IMR-90 (cell line): ENCODE results near the gene BCL2L15. TPM values are rescaled to one million over a fixed set of nuclear protein-coding genes. Genes with fewer than 3 reads are reported as not detected.

Experiments used
- ATAC-seq: fragments of 200-7000 bp; cut with Tn5 transposase; 2 replicates; pipeline ENCODE4 v1.9.1; 2020; ENCODE audit warnings: low read depth, mild to moderate bottlenecking, moderate library complexity
- BruUV-seq: library from RNA; stranded (reverse); fragments of 400-500 nt; replicated peaks from 2 replicates; lab custom pipeline; 2021; lab: Mats Ljungman, UMichigan
- CTCF ChIA-PET: fragments of 300-600 bp; formaldehyde crosslinking; extraction: SDS; loops from one replicate; lab custom pipeline; 2021; ENCODE audit warnings: antibody characterized with exemption; lab: Yijun Ruan, JAX
- POLR2A ChIA-PET: fragments of 300-600 bp; sonication (Branson Sonifier 250); formaldehyde crosslinking; loops from one replicate; lab custom pipeline; 2022; ENCODE audit warnings: antibody characterized with exemption; ENCODE audit not compliant: unreplicated experiment; lab: Charles Lee
- DNase-seq: peaks from one replicate; pipeline ENCODE4 v3.0.0; 2013
- H2AFZ ChIP-seq: replicated peaks from 2 replicates; pipeline ENCODE3; 2013; ENCODE audit warnings: low read length, mild to moderate bottlenecking; ENCODE audit not compliant: poor library complexity
- H2AK5ac ChIP-seq: 2 replicates; pipeline ENCODE4 v1.6.1; 2013; ENCODE audit warnings: low read depth, low read length, inconsistent platforms
- H2AK9ac ChIP-seq: replicated peaks from 2 replicates; pipeline ENCODE3; 2013; ENCODE audit warnings: mild to moderate bottlenecking, low read depth, low read length, moderate library complexity; ENCODE audit not compliant: poor library complexity
- H2BK120ac ChIP-seq: 2 replicates; pipeline ENCODE4 v1.6.1; 2013; ENCODE audit warnings: low read depth, low read length, inconsistent platforms
- H2BK15ac ChIP-seq: 3 replicates; pipeline ENCODE4 v1.6.1; 2013; ENCODE audit warnings: low read depth, low read length, inconsistent platforms
- H2BK20ac ChIP-seq: 2 replicates; pipeline ENCODE4 v1.6.1; 2013; ENCODE audit warnings: low read depth, mild to moderate bottlenecking, inconsistent platforms, low read length, moderate library complexity
- H2BK5ac ChIP-seq: 2 replicates; pipeline ENCODE4 v1.6.1; 2013; ENCODE audit warnings: mild to moderate bottlenecking, low read depth, low read length, inconsistent platforms; ENCODE audit not compliant: poor library complexity, severe bottlenecking
- H3K14ac ChIP-seq: replicated peaks from 2 replicates; pipeline ENCODE4 v1.6.1; 2013; ENCODE audit warnings: low read depth, low read length, inconsistent platforms
- H3K18ac ChIP-seq: 2 replicates; pipeline ENCODE4 v1.6.1; 2013; ENCODE audit warnings: low read depth, low read length, control low read depth
- H3K23ac ChIP-seq: 2 replicates; pipeline ENCODE4 v1.6.1; 2013; ENCODE audit warnings: low read depth, low read length, inconsistent platforms
- H3K27ac ChIP-seq: 2 replicates; pipeline ENCODE4 v1.5.1; 2013; ENCODE audit warnings: mild to moderate bottlenecking, control low read depth, low read length; ENCODE audit not compliant: insufficient read depth
- H3K27me3 ChIP-seq: 2 replicates; pipeline ENCODE4 v1.6.1; 2013; ENCODE audit warnings: low read length; ENCODE audit not compliant: control insufficient read depth, insufficient read depth
- H3K36me3 ChIP-seq: 2 replicates; pipeline ENCODE4 v1.6.1; 2013; ENCODE audit warnings: low read length, mixed read lengths; ENCODE audit not compliant: control insufficient read depth, insufficient read depth
- H3K4ac ChIP-seq: 2 replicates; pipeline ENCODE4 v1.6.1; 2013; ENCODE audit warnings: low read depth, low read length, inconsistent platforms
- H3K4me1 ChIP-seq: 2 replicates; pipeline ENCODE4 v1.6.1; 2013; ENCODE audit warnings: low read length, mixed read lengths; ENCODE audit not compliant: control insufficient read depth, insufficient read depth
- H3K4me2 ChIP-seq: 2 replicates; pipeline ENCODE4 v1.6.1; 2013; ENCODE audit warnings: low read depth, mild to moderate bottlenecking, control low read depth, low read length, moderate library complexity
- H3K4me3 ChIP-seq: 2 replicates; pipeline ENCODE4 v1.5.1; 2013; ENCODE audit warnings: low read depth, mild to moderate bottlenecking, control low read depth, low read length, moderate library complexity; ENCODE audit not compliant: insufficient read depth
- H3K56ac ChIP-seq: 2 replicates; pipeline ENCODE4 v1.6.1; 2013; ENCODE audit warnings: low read length, inconsistent platforms; ENCODE audit not compliant: insufficient read depth; ENCODE audit errors: extremely low read depth
- H3K79me1 ChIP-seq, 2 experiments: 2 replicates each; pipeline ENCODE4 v1.6.1; 2013; ENCODE audit warnings: low read length in 2 of 2, inconsistent platforms in 1 of 2, low read depth in 1 of 2
- H3K9ac ChIP-seq: 2 replicates; pipeline ENCODE4 v1.6.1; 2013; ENCODE audit warnings: low read depth, low read length, control low read depth
- H3K9me1 ChIP-seq: 2 replicates; pipeline ENCODE4 v1.6.1; 2013; ENCODE audit warnings: low read length, inconsistent platforms; ENCODE audit not compliant: insufficient read depth
- H3K9me3 ChIP-seq: 2 replicates; pipeline ENCODE4 v1.6.1; 2013; ENCODE audit warnings: low read length; ENCODE audit not compliant: control insufficient read depth, insufficient read depth
- H4K20me1 ChIP-seq: 2 replicates; pipeline ENCODE4 v1.6.1; 2013; ENCODE audit warnings: low read length, inconsistent platforms; ENCODE audit not compliant: insufficient read depth
- H4K5ac ChIP-seq: 2 replicates; pipeline ENCODE4 v1.6.1; 2013; ENCODE audit warnings: mild to moderate bottlenecking, low read depth, low read length, control low read depth
- H4K8ac ChIP-seq, 2 experiments: 2 replicates each; pipeline ENCODE4 v1.6.1; 2013; ENCODE audit warnings: low read depth in 2 of 2, low read length in 2 of 2, control low read depth in 1 of 2, inconsistent platforms in 1 of 2
- H4K91ac ChIP-seq: 2 replicates; pipeline ENCODE4 v1.6.1; 2013; ENCODE audit warnings: low read depth, low read length, inconsistent platforms; ENCODE audit not compliant: insufficient read depth
- BHLHE40 ChIP-seq: fragments of 150-350 bp; IDR thresholded peaks from 2 replicates; pipeline ENCODE4 v1.6.1; 2016; ENCODE audit warnings: mild to moderate bottlenecking, low read depth, low read length
- CEBPB ChIP-seq: IDR thresholded peaks from 2 replicates; pipeline ENCODE4 v1.6.1; 2012; ENCODE audit warnings: low read depth, low read length, improper control_type of control experiment
- CTCF ChIP-seq: conservative IDR thresholded peaks from 2 replicates; pipeline ENCODE4 v1.5.1; 2012; ENCODE audit warnings: mild to moderate bottlenecking, low read depth, low read length, improper control_type of control experiment
- ELK1 ChIP-seq: fragments of 150-350 bp; IDR thresholded peaks from 2 replicates; pipeline ENCODE4 v1.6.1; 2016; ENCODE audit warnings: low read depth, mild to moderate bottlenecking, low read length, moderate library complexity, borderline replicate concordance
- FOS ChIP-seq: fragments of 150-350 bp; IDR thresholded peaks from 2 replicates; pipeline ENCODE4 v1.6.1; 2016; ENCODE audit warnings: low read depth, low read length
- MAFK ChIP-seq: IDR thresholded peaks from 2 replicates; pipeline ENCODE4 v1.6.1; 2012; ENCODE audit warnings: low read depth, low read length, improper control_type of control experiment
- MAZ ChIP-seq: IDR thresholded peaks from 2 replicates; pipeline ENCODE4 v1.6.1; 2012; ENCODE audit warnings: low read depth, mild to moderate bottlenecking, low read length, improper control_type of control experiment, moderate library complexity, borderline replicate concordance
- MXI1 ChIP-seq: IDR thresholded peaks from 2 replicates; pipeline ENCODE4 v1.6.1; 2012; ENCODE audit warnings: low read depth, mild to moderate bottlenecking, low read length, moderate library complexity, borderline replicate concordance
- POLR2A ChIP-seq: IDR thresholded peaks from 2 replicates; pipeline ENCODE4 v1.6.1; 2012; ENCODE audit warnings: mild to moderate bottlenecking, low read depth, low read length
- RCOR1 ChIP-seq: IDR thresholded peaks from 2 replicates; pipeline ENCODE4 v1.6.1; 2012; ENCODE audit warnings: mild to moderate bottlenecking, low read length, improper control_type of control experiment; ENCODE audit not compliant: insufficient replicate concordance
- RFX5 ChIP-seq: IDR thresholded peaks from 2 replicates; pipeline ENCODE4 v1.8.0; 2012; ENCODE audit warnings: low read depth, mild to moderate bottlenecking, low read length, moderate library complexity
- SMC3 ChIP-seq: fragments of 150-350 bp; IDR thresholded peaks from 2 replicates; pipeline ENCODE4 v1.6.1; 2016; ENCODE audit warnings: low read depth, mild to moderate bottlenecking, antibody characterized with exemption, low read length, moderate library complexity
- USF2 ChIP-seq: fragments of 150-350 bp; IDR thresholded peaks from 2 replicates; pipeline ENCODE4 v1.6.1; 2017; ENCODE audit warnings: mild to moderate bottlenecking, antibody characterized with exemption, low read length, low read depth
- WGBS, 2 experiments: methylation state at CpG; one replicate each; pipeline versions ENCODE4 v1.1.5 to v1.1.7; 2013; ENCODE audit warnings: missing lambda C conversion rate in 2 of 2; ENCODE audit not compliant: insufficient read length in 1 of 2; ENCODE audit errors: extremely low coverage in 2 of 2; 5-methylcytosine and 5-hydroxymethylcytosine counted together
- dilution Hi-C: fragments of 300-500 bp; cut with HindIII; formaldehyde crosslinking; loops from one replicate; pipeline ENCODE4 v1.14.3; 2018; ENCODE audit warnings: low sequenced_read_pairs; ENCODE audit not compliant: unreplicated experiment
- in situ Hi-C: fragments of 300-500 bp; cut with MboI; formaldehyde crosslinking; loops from 3 replicates; pipeline ENCODE4 v1.14.3; 2019; ENCODE audit warnings: low sequenced_read_pairs, inconsistent platforms, mixed read lengths
- intact Hi-C: fragments of 100-400 bp; cut with micrococcal nuclease; formaldehyde crosslinking; loops from 2 replicates; pipeline ENCODE4 v1.10.0; 2022
- polyA plus RNA-seq, 3 experiments: library from polyadenylated mRNA; depleted of rRNA; stranded (reverse); fragments of >200 nt; gene quantifications; 2 replicates each; pipeline ENCODE4 v1.2.3, GENCODE V29; 2012; ENCODE audit warnings: low replicate concordance in 1 of 3
- total RNA-seq: library from RNA; depleted of rRNA; stranded (reverse); fragments of >200 nt; gene quantifications from 2 replicates; pipeline ENCODE4 v1.2.3, GENCODE V29; 2012

BCL2L15 gene
- total and polyA plus RNA-seq, 2 of the 4 experiments (the other 2 are of a cell fraction) = under 0.01 to 0.15 TPM

GRCh38 chr1:113895961-113896360 is 8.6 kb upstream of the BCL2L15 start:
- Histone ChIP-seq H3K9me3 (no peaks in the 10 kb centered on the region), H2BK120ac (no peak overlapping the region), H3K27me3 (no peaks in the 10 kb centered on the region), H2BK20ac (no peak overlapping the region), H2AK9ac (no peak overlapping the region), H3K36me3 (peaks cover 16% of the 10 kb centered on the region), H4K8ac (no peak overlapping the region), H2AFZ (no peak overlapping the region), H3K27ac (no peak overlapping the region), H3K4ac (no peak overlapping the region), H3K56ac (no peak overlapping the region), H2BK5ac (no peak overlapping the region), H2BK15ac (no peak overlapping the region), H3K4me1 (no peaks in the 10 kb centered on the region), H4K5ac (no peak overlapping the region), H3K9ac (no peak overlapping the region), H3K18ac (no peak overlapping the region), H3K14ac (no peak overlapping the region), H3K23ac (no peak overlapping the region), H3K9me1 (no peaks in the 10 kb centered on the region), H2AK5ac (no peak overlapping the region), H3K4me3 (no peak overlapping the region), H4K20me1 (no peaks in the 10 kb centered on the region), H3K4me2 (no peak overlapping the region), H4K91ac (no peak overlapping the region), H3K79me1 (peaks cover 0 to 6% of the 10 kb centered on the region in 2 experiments; a peak in 1 of 4 replicates)
- POLR2A ChIA-PET = no interaction called here
- dilution Hi-C loops = no loop called here
- in situ Hi-C loops = no loop called here
- intact Hi-C loops = no loop called here
- DNase-seq (no peak), ATAC-seq (no peak)
- no peak for TF ChIP-seq ELK1
- no peak for TF ChIP-seq CTCF
- no peak for TF ChIP-seq CEBPB
- no peak for TF ChIP-seq BHLHE40
- TF ChIP-seq MXI1 = no peak
- no peak for TF ChIP-seq MAFK
- no peak for TF ChIP-seq RFX5
- no peak for TF ChIP-seq RCOR1
- TF ChIP-seq POLR2A = no peak
- TF ChIP-seq FOS = no peak
- TF ChIP-seq USF2 = no peak
- no peak for TF ChIP-seq SMC3
- no peak for TF ChIP-seq MAZ
- no TSS peak for BruUV-seq
- CTCF ChIA-PET = interaction anchor here (0.6 kb wide), 1 partner anchor 32 kb away, joined by 3 read pairs; no protein-coding TSS in a partner anchor
- WGBS, 2 experiments = no CpG with 5 or more reads among the region's 8 CpGs
